Mesodermal cell (in vitro differentiated cells): ENCODE data around the gene LSM4. TPM values are rescaled to one million over a fixed set of nuclear protein-coding genes. Genes with fewer than 3 reads are reported as not detected.
"Not testable (repeated sequence)": the region's sequence is repeated elsewhere in the genome, so short reads cannot be mapped to it uniquely, and the experiment has no call there.

Source experiments
- H3K27ac ChIP-seq: 2 replicates; pipeline ENCODE4 v1.7.0; 2013; ENCODE audit warnings: mild to moderate bottlenecking, low read depth, low read length, moderate library complexity; ENCODE audit not compliant: severe bottlenecking
- H3K36me3 ChIP-seq: 2 replicates; pipeline ENCODE4 v1.7.1; 2013; ENCODE audit warnings: mild to moderate bottlenecking, low read length, moderate library complexity; ENCODE audit not compliant: control insufficient read depth, insufficient read depth
- H3K4me1 ChIP-seq: one replicate; pipeline ENCODE4 v1.7.1; 2013; ENCODE audit warnings: mild to moderate bottlenecking, low read length; ENCODE audit not compliant: insufficient read depth, control insufficient read depth, poor library complexity, severe bottlenecking
- H3K4me3 ChIP-seq: 2 replicates; pipeline ENCODE4 v1.7.0; 2013; ENCODE audit warnings: low read length, control low read depth, mild to moderate bottlenecking; ENCODE audit not compliant: insufficient read depth, poor library complexity, severe bottlenecking; ENCODE audit errors: extremely low read depth
- H3K9me3 ChIP-seq: 2 replicates; pipeline ENCODE4 v1.7.1; 2013; ENCODE audit warnings: mild to moderate bottlenecking, low read length, moderate library complexity; ENCODE audit not compliant: control insufficient read depth
- WGBS, 2 experiments: methylation state at CpG; one replicate each; pipeline ENCODE4 v1.1.5; 2013; ENCODE audit warnings: missing lambda C conversion rate in 2 of 2; ENCODE audit not compliant: insufficient coverage in 2 of 2; 5-methylcytosine and 5-hydroxymethylcytosine counted together
- polyA plus RNA-seq, 2 experiments: library from polyadenylated mRNA; stranded (reverse); fragments of 50-300 nt; gene quantifications; one replicate each; pipeline ENCODE4 v1.2.3, GENCODE V29; 2013

Gene LSM4
- 196 TPM for polyA plus RNA-seq (2013, experiment 1 of 2)
- 181 TPM for polyA plus RNA-seq (2013, experiment 2 of 2)

GRCh38 chr19:18322759-18323460, at the start of gene LSM4:
Gene LSM4 (minus strand): TSS chr19:18323076. CDS start chr19:18323020, 56 bp downstream.
- H3K4me1 ChIP-seq: peaks cover 22% of the 10 kb centered on the region
- 0% methylated on average over 61 to 67 of the region's 75 CpGs for WGBS, 2 experiments
- no peaks in the 10 kb centered on the region for H3K9me3 ChIP-seq
- peak within 1 kb of the TSS; percentile 68 for H3K4me3 ChIP-seq
- peak within 1 kb of the TSS; percentile 94 for H3K27ac ChIP-seq
- peaks cover 18% of the 10 kb centered on the region for H3K36me3 ChIP-seq

DNA sequence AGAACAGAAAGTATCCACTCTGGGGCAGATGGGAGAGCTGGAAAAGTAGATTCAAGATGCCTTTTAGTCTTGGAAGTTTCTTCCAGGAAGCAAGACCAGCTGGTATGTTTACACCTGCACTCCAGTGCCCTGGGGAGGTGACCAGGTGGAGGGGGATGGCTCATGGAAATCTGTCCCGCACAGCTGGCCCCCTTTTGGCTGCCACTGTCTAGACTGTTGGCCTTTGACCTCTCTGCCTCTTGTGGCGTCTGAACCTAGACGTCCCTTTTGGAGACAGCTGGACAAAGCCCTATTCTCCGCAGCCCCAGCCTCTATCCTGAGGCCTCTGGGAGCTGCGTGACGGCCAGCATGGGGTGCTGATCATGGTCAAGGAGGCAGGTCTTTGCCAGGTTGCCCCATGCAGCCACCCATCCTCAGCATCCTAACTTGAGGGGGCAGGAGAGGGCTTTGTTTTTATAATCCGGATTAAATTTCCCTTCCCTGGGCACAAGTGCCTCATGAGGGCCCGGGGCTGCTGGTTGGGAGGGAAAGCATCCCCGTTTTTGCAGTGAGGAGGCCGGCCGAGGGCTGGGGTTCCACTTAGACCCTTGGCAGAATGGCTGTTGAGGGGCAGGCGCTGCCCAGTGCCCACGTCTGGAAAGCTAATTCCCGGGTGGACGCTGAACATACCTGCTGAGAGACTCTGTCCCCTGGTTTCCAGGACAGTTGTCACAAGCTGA, 45.8 kb upstream of the LSM4 start:
- WGBS, 2 experiments: 88 to 94% methylated on average over 11 to 13 of the region's 15 CpGs
- Histone ChIP-seq H3K27ac (no peak overlapping the region), H3K9me3 (no peaks in the 10 kb centered on the region), H3K36me3 (no peaks in the 10 kb centered on the region), H3K4me1 (peaks cover 36% of the 10 kb centered on the region), H3K4me3 (no peak overlapping the region)

- H3K4me1 ChIP-seq: peaks cover 37% of the 10 kb centered on the region
- no peak overlapping the region for H3K27ac ChIP-seq
- H3K9me3 ChIP-seq: no peaks in the 10 kb centered on the region
- no peak overlapping the region for H3K4me3 ChIP-seq
- 100% methylated on average over 1 of the region's 2 CpGs; no CpG with 5 or more reads in 1 of the 2 experiments for WGBS, 2 experiments
- H3K36me3 ChIP-seq: peaks cover 4% of the 10 kb centered on the region
Observed at GRCh38 chr19:18366021-18366435, 43.2 kb upstream of the LSM4 start.

DNA sequence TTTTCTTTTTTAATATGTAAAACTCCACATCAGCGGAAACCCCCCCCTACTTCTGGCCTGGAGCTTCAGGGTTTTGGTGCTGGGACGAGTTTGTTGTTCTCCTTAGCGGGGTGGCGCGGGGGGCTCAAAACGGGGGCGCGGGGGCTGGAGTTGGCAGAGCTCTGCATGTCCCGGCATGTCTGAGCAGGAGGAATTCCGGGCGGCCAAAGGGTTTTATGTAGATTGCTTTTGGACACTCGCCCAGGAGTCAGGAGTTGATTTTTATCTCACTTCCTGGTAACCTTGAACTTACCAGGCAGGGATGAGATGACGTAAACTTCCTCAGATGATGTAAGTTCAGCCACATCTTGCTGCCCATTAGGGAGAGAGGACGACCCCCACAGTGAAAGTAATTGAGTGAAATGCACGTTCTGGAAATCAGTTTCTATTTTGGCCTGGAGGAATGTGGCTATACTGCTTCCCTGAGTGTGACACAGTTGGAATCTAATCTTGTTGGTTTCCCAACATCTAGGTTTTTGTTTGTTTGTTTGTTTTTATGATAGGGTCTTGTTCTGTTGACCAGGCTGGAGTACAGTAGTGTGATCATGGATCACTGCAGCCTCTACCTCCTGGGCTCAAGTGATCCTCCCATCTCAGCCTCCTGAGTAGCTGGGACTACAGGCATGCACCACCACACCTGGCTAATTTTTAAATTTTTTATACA, 42.1 kb upstream of the LSM4 start:
- Histone ChIP-seq H3K9me3 (no peaks in the 10 kb centered on the region), H3K36me3 (peaks cover 4% of the 10 kb centered on the region), H3K4me1 (peaks cover 37% of the 10 kb centered on the region), H3K4me3 (no peak overlapping the region), H3K27ac (peak overlapping the region; percentile 94)
- 65 to 66% methylated on average over 8 to 13 of the region's 15 CpGs for WGBS, 2 experiments

DNA sequence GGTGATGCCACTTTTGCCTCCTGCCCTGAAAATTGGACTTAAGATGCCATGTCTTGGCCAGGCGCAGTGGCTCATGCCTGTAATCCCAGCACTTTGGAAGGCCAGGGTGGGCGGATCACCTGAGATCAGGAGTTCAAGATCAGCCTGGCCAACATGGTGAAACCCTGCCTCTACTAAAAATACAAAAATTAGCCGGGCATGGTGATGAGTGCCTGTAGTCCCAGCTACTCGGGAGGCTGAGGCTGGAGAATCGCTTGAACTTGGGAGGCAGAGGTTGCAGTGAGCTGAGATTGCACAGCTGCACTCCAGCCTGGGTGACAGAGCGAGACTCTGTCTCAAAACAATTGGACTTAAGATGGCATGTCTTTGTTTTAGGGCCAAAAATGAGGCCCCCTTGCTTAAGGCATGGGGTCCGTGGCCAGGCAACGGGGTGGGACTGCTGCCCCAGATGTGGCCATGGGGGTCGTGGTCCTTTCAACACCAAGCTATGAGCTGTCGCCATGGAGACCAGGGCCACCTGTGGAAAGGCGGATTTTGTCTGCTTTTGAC, 41.5 kb upstream of the LSM4 start:
- H3K27ac ChIP-seq: peak overlapping the region; percentile 94
- 82 to 83% methylated on average over 9 to 10 of the region's 11 CpGs for WGBS, 2 experiments
- peaks cover 31% of the 10 kb centered on the region for H3K4me1 ChIP-seq
- H3K4me3 ChIP-seq, H3K36me3 ChIP-seq, H3K9me3 ChIP-seq: not testable (repeated sequence)

GRCh38 chr19:18363787-18364186, 40.9 kb upstream of the LSM4 start:
- 88 to 94% methylated on average over 4 to 6 of the region's 6 CpGs for WGBS, 2 experiments
- Histone ChIP-seq H3K36me3 (peaks cover 6% of the 10 kb centered on the region), H3K4me1 (peaks cover 25% of the 10 kb centered on the region), H3K4me3 (no peak overlapping the region), H3K9me3 (no peaks in the 10 kb centered on the region), H3K27ac (no peak overlapping the region)

DNA sequence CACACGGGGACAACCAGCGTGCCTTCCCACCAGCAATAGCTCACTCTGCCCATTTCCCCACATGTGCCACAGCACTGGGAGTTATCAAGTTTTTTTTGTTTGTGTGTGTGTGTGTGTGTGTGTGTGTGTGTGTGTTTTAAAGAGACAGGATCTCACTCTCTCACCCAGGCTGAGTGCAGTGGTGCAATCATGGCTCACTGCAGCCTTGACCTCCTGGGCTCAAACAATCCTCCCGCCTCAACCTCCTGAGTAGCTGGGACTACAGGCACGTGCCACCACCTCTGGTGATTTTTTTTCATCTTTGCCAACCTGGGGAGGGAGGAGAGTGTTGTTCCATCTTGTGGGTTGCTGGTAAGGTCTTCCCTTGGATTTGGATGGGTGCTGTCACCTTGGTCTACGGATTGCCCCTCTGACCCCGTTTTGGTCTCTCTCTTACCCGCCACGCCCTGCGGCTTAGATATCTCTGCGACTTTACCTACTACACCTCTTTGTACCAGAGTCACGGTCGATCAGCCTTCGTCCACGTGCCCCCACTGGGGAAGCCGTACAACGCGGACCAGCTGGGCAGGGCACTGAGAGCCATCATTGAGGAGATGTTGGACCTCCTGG, 40.2 kb upstream of the LSM4 start:
- WGBS, 2 experiments: 94 to 95% methylated on average over 11 to 14 of the region's 17 CpGs
- Histone ChIP-seq H3K4me3 (no peak overlapping the region), H3K4me1 (peaks cover 23% of the 10 kb centered on the region), H3K9me3 (no peaks in the 10 kb centered on the region), H3K27ac (no peak overlapping the region), H3K36me3 (peaks cover 6% of the 10 kb centered on the region)

GRCh38 chr19:18361646-18362045, 38.8 kb upstream of the LSM4 start:
- WGBS, 2 experiments: 89 to 96% methylated on average over 6 to 8 of the region's 8 CpGs

GRCh38 chr19:18357041-18357440, 34.2 kb upstream of the LSM4 start:
- Histone ChIP-seq H3K27ac (no peak overlapping the region), H3K4me1 (peaks cover 4% of the 10 kb centered on the region), H3K9me3 (peaks cover 12% of the 10 kb centered on the region), H3K4me3 (no peak overlapping the region), H3K36me3 (peaks cover 27% of the 10 kb centered on the region)
- 100% methylated on average over 2 of the region's 3 CpGs for WGBS, 2 experiments

More at GRCh38 chr19:18361646-18362045, 38.8 kb upstream of the LSM4 start:
- Histone ChIP-seq H3K36me3 (peaks cover 18% of the 10 kb centered on the region), H3K9me3 (peaks cover 11% of the 10 kb centered on the region), H3K27ac (no peak overlapping the region), H3K4me3 (no peak overlapping the region), H3K4me1 (peaks cover 23% of the 10 kb centered on the region)

- H3K36me3 ChIP-seq: peaks cover 23% of the 10 kb centered on the region
- H3K9me3 ChIP-seq: peaks cover 12% of the 10 kb centered on the region
- not testable (repeated sequence) for H3K4me1 ChIP-seq, H3K27ac ChIP-seq, H3K4me3 ChIP-seq
- 94 to 100% methylated on average over 3 of the region's 7 CpGs for WGBS, 2 experiments
Observed at GRCh38 chr19:18354743-18355142, 31.9 kb upstream of the LSM4 start.
